M059J (cell line): ENCODE data around the gene SPATC1L. TPM values are rescaled to one million over a fixed set of nuclear protein-coding genes. Genes with fewer than 3 reads are reported as not detected.
"Not testable (repeated sequence)": the region's sequence is repeated elsewhere in the genome, so short reads cannot be mapped to it uniquely, and the experiment has no call there.

ENCODE experiments used
- DNase-seq: peaks from one replicate; pipeline ENCODE4 v3.0.0-alpha.2; 2012; ENCODE audit warnings: low read depth
- total RNA-seq: library from RNA; depleted of rRNA; stranded (reverse); fragments of >200 nt; shearing (Covaris generic); gene quantifications from 2 replicates; pipeline ENCODE4 v1.2.3, GENCODE V29; 2014; rRNA removed

SPATC1L gene
- 17.4 and 21.6 TPM in 2 replicates for total RNA-seq

DNA sequence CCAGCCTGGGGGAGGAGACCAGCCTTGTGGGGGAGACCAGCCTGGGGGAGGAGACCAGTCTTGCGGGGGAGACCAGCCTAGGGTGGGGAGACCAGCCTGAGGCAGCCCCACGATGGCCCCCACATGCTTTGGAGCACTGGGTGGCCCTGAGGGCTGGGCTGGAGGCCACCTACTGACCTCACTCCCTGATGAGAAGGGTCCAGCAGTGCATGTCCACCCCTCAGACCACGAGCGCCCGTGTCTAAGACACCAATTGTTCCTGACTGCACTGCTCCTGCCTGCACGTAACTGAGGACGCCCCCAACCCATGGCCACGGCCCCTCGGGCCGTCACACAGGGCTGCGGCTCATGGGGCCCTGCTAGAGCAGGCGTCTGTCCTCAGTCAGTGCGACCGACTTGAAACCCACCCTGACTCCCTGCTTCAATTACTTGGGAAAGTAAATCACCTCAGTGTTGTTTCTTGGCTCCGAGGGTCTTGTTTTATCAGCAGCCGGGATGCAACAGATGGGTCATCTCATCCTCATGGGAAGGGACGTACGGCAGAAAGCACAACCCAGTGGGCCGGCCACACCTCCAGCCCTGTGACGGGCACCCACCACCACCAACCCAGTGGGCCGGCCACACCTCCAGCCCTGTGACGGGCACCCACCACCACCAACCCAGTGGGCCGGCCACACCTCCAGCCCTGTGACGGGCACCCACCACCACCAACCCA lies at the start of gene SPATC1L:
Gene SPATC1L, minus strand, starts transcription at position 550 of the 715 bp plus-strand sequence. CDS start 1,643 bp downstream, outside the sequence.
- peak; percentile 69 for DNase-seq

- no peak for DNase-seq
These were observed 45.6 kb upstream of the SPATC1L start for GRCh38 chr21:46229923-46230260.

DNA sequence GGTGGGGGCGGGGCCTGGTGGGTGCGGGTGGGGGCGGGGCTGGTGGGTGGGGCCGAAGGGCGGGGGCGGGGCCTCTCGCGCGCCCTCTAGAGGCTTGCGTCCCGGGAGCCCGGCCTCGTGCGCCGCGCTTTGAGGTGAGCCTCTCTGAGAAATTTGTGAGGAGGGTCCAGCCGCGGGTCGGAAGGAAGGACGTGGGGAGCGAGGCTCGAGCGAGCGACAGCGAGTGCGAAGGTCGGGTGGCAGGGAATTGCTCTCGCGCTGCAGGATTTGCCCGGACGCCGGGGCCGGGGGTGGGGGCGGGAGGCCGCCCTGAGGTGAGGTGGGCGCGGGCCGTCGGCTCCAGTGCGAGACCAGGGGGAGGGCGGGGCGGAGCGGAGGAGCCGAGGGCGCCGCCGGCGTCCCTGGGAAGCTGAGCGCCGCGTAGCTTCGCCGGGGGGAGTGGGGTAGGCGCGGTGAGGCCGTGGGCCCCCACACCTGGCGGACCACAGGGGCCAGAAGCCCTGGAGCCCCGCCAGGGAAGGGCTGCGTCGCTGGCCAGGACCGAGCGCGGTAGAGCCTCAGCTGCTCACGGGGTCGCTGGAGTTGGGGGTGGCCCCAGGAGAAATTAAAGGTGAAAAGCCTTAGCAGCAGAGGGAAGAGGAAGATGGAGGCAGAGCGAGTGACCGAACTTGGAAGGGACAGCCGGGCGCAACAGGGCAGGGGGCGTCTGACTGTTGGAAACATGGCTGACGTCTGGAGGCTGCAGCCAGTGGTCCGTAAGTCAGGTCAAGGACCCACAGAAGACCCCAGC lies 45.1 kb upstream of the SPATC1L start:
- DNase-seq = no peak

- DNase-seq = peak; percentile 98
These were observed 44.2 kb upstream of the SPATC1L start, which contains the start of gene LSS for GRCh38 chr21:46228345-46229051. TSS of gene LSS (minus strand) at chr21:46228774. CDS start at chr21:46228745, 29 bp downstream.

DNA sequence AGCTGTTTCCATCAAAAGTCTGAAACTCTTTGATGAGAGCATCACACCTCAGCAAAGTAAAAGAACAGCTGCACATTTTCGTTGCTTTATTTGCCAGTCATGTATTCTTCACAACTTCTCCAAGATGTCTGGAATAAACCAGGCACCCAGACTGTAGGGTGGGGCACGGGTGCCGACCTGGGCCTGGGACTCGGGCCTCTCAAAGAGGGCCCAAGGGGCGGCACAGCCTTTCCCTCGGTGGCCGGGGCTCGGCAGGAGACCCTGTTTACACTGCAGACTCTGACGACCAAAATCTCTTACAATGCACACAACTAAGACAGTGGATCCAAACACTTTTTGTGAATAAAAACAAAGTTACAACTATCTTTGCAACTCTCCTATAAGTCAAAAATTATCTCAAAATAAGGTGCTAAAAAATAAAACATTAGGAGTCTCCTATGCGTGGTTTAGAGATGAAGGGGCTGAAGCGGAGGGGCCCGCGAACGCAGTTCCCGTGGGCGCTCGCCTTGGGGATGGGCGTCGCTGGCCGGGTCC lies 43.6 kb upstream of the SPATC1L start:
- DNase-seq = no peak

DNA sequence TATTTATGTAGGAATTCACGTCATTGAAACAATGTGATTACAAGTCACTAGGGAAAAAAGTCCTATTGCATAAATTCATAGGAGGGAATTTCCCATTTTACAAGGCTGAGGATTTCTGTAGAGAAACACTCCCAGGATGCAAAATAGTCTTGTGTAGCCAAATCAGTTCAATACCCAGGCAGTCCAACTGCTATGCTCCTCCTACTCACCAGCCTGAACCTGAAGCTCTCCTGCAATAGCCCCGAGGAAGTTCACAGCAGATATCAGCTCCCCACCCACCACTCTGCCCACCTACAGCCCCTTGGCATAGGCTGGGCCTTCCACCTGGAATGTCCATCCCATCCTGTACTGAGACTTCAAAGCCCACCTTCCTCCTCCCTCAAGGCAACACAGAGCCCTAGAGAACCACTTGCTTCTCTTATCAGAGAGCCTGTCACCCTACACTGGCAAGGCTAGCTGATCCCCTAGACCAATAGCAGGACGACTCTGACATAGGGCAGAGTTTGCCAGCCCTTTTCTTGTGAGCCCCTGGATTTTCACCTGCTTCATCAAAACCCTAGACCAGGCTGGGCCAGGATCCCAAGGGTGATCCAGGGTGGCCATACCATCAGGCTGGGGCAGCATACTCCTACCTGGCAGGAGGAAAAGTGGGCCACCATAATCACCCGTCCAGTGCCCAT lies 42.8 kb upstream of the SPATC1L start:
- peak; percentile 17 for DNase-seq

DNA sequence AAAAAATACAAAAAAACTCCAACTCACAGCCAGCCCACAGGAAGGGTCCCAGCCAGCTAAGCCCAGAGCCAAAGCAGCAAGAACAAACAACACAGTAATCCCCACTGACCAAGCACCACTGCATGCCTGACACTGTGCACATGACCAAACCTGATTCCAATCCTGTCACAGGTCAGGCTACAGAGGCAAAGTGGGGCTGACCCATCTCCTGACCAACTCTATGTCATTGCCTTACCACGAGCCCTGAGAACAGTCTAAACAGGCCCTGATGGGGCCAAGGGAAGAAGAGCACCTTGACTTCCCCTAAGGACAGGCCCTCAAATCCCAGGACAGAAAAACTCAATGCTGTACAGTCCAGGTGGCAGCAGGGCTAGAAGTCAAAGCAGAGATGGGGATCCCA lies 41.9 kb upstream of the SPATC1L start:
- DNase-seq = no peak

DNA sequence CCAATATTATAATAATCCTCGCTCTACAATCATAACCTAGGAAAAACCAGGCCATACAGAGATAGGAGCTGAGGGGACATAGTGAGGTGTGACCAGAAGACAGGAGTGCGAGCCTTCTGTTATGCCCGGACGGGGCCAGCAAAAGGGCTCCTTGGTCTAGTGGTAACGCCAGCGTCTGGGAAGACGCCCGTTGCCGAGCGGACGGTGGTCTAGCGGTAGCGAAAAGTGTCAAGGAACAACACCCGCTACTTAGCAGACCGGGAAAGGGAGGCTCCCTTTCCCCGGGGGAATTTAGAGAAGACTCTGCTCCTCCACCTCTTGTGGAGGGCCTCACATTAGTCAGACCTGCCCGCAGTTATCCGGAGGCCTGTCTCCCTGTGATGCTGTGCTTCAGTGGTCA lies 39.4 kb upstream of the SPATC1L start:
- DNase-seq = not testable (repeated sequence)

DNA sequence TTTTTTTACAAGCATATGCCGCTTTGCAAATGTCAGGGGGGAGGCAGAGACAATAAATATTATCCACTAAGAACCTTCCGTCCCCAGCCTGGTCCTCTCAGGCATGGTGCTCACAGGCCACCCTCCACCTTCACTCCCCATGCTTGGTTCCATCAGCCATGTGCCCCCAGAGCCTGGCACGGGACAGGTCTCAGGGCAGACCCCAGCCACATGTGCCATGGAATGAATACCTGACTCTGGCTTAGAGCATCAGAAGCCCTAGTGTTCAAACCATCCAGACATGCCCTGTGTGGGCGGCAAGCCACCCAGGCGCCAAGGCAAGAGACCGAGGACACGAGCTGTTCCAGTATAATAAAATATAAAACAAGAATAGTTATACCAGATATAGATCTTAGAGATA lies 39.0 kb upstream of the SPATC1L start:
- DNase-seq = no peak

- DNase-seq = no peak
These were observed 38.3 kb upstream of the SPATC1L start for GRCh38 chr21:46222436-46223116.

GRCh38 chr21:46221664-46222435 lies 37.6 kb upstream of the SPATC1L start:
- DNase-seq = no peak

- no peak for DNase-seq
These were observed 36.6 kb upstream of the SPATC1L start for GRCh38 chr21:46220847-46221246.

DNA sequence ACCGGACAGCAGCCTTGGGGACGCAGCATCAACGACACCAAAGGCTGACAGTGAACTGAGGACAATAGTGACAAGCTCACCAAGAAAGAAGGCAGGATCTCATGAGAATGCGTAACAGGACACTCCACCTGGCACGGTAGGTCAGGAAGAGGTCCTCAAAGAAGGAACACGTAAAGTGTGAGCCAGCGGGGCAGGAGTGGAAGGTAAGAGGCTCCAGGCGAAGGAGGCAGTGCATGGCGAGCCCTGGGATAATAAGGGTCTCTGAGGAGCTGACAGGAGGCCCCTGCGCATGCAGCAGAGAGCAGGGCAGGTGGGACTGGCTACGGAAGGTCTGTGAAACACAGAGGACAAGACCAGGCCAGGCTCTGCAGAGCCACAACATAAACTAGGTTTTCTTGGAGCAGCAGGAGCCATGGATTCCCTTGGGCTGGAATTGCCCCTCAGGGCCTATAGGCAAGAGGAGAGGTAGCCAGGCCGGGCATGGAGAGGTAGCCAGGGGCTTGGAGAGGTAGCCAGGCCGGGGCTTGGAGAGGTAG lies 36.1 kb upstream of the SPATC1L start:
- DNase-seq = no peak

DNA sequence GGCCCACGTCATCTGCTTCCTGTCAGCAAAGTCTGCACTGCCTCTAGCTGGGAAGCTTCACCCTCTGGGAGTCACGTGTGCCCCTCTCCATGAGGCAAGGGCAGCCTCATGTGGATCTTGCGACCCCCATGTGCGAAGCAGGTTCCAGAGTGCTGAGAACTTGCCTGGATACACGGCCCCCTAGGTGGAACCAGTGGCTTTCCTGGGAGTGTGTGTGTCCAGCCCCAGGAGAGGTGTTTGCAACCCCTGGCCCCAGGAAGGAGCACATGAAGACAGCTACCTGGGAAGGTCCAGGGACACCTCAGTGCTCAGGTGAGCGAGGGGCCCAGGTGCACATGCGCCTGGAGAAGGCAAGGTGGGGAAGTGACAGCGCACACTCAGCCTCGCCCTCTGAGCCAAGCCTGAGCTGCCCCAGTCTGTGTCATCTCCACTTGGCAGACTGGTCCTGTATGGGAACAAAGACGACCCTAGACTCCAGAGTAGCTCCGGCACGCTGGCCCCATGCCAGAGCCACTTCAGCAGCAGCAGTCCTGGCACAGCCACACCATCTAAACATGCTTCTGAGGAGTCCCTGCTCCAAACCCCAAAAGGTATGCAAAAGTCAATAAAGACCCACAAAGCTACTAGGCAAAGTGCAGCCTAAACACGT lies 35.5 kb upstream of the SPATC1L start:
- DNase-seq = no peak

GRCh38 chr21:46218906-46219590 lies 34.8 kb upstream of the SPATC1L start:
- no peak for DNase-seq

- no peak for DNase-seq
These were observed 33.4 kb upstream of the SPATC1L start for GRCh38 chr21:46217511-46218196.

DNA sequence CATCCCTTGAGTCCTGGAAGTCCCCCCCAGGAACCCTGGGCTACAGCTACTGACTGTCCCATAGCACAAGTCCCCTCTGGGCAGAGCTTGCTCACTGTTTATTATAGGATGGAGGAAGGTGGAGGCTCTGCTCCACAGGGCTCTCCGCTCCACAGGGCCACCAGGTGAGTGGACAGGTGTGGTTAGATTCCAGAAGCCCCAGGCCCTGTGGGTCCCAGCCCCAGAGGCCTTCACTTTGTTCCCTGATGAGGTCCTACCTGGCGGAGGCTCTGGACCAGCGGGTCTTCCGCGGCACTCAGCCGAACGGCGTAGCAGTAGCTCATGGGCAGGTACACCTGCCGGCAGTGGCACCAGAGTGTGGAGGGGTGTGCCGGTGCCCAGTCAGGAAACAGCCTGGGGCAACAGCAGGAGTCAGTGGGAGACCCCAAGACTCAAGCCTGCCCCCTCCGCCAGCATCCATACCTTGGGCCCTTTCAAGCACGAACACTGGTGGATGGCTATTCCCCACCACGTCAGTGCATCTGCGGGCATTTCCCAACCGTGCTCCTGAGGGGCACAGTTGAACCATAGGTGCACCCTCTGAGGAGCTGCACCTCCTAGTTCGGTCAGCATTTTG lies 32.0 kb upstream of the SPATC1L start:
- DNase-seq = no peak
